GM18951 (cell line): ENCODE results near the gene CHFR.
"Not testable (repeated sequence)": the region's sequence is repeated elsewhere in the genome, so short reads cannot be mapped to it uniquely, and the experiment has no call there.

Source experiments
- POLR2A ChIP-seq: IDR thresholded peaks from 4 replicates; pipeline ENCODE4 v1.6.1; 2011; ENCODE audit warnings: mild to moderate bottlenecking; ENCODE audit not compliant: insufficient read length, insufficient read depth; ENCODE audit errors: extremely low read depth
- in situ Hi-C: fragments of 300-500 bp; cut with MboI; formaldehyde crosslinking; loops from one replicate; pipeline ENCODE4 v1.12.0; 2022; ENCODE audit warnings: low sequenced_read_pairs, mixed read lengths, inconsistent platforms; ENCODE audit not compliant: unreplicated experiment

The CHFR gene

GRCh38 chr12:132907216-132907615 lies 19.8 kb upstream of the CHFR start:
- in situ Hi-C loops = no loop called here
- no peak for TF ChIP-seq POLR2A

DNA sequence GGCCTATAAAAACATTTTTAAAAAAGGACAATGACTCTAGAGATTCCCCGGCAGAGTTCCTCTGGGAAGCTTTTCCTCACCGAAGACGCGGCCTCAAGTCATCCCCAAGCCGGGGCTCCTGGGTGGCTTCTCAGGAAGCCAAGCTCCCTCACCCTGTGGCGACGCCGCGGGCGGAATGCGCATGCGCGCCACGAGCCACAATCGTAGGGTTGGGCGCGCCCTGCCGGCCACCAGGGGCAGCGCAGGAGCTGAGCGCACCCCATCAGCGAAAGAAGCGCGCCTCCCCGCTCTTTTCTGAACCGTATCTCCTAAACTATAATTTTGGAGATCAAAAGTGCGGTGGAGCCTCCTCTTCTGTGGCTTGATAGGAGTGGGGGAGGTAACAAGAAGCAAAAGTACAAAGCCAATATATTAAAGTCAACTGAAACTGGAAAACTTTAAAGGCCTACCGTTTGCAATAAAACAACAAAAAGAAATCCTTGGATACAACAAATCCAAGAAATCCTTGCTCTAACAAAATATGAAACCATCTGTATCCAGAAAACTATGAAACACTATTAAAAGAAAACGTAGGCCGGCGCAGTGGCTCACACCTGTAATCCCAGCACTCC lies 17.4 kb upstream of the CHFR start:
- TF ChIP-seq POLR2A = no peak
- in situ Hi-C loops = no loop called here

DNA sequence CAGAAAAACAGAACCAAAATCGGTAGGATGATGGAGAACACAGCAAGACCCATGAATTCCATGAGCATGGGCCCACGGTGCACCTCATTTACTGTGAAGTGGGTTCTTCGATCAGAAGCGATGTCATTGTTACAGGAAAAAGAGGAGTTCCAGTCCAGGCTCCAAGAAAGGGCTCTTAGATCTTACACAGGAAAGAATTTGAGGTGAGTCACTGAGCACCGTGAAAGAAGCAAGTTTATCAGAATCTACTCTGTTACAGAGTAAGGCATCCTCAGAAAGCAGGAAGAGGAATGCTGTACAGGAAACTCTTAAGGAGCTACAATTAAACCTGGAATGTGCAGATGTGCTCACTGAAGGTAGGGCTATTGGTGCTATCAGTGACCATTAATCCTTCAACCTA lies 11.6 kb upstream of the CHFR start:
- no peak for TF ChIP-seq POLR2A

DNA sequence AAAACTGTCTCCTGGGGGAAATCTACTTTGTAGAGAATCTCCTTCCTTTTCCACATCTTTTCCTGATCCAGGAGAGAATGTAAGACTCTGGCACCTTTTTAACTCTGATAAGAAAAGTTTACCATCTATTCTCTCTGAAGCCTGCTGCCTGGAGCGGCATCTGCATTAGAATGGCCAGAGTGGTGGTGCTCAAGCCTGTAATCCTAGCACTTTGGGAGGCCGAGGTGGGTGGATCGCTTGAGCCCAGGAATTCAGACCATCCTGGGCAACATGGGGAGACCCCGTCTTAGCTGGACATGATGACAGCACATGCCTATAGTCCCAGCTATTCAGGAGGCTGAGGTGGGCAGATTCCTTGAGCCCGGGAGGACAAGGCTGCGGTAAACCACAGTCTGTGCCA lies 1.4 kb upstream of the CHFR start:
- no peak for TF ChIP-seq POLR2A
- in situ Hi-C loops = no loop called here

More for the DNA sequence above, 11.6 kb upstream of the CHFR start:
- in situ Hi-C loops = no loop called here

GRCh38 chr12:132886529-132887477 lies 602 bp downstream of the CHFR start:
- in situ Hi-C loops = no loop called here
- TF ChIP-seq POLR2A = no peak

DNA sequence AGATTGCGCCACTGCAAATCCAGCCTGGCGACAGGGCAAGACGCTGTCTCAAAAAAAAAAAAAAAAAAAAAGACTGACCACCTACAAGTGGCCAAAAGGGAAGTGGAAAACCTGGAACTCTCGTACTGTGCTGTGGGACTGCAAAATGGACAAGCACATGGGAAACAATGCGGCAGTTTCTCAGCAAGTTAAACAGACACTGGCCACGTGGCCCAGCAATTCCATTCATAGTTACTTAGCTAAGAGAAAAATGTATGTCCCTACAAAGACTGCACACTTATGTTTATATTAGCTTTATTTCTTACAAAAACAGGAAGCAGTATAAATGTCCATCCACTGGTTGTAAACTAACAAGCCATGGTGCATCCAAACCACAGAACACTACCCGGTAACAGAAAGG lies 5.6 kb downstream of the CHFR start:
- TF ChIP-seq POLR2A = no peak
- in situ Hi-C loops = no loop called here

DNA sequence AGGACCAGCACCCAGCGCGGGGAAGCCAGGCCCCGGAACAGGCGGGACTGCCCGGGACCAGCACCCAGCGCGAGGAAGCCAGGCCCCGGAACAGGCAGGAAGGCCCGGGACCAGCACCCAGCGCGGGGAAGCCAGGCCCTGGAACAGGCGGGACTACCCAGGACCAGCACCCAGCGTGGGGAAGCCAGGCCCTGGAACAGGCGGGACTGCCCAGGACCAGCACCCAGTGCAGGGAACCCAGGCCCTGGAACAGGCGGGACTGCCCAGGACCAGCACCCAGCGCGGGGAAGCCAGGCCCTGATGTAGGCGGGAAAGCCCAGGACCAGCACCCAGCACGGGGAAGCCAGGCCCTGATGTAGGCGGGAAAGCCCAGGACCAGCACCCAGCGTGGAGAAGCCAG lies 12.8 kb downstream of the CHFR start:
- in situ Hi-C loops = not testable (repeated sequence)

- in situ Hi-C loops = no loop called here
- TF ChIP-seq POLR2A = no peak
These were observed 13.2 kb downstream of the CHFR start for GRCh38 chr12:132874175-132874574.

- TF ChIP-seq POLR2A = no peak
- in situ Hi-C loops = no loop called here
These were observed 13.7 kb downstream of the CHFR start for GRCh38 chr12:132873724-132874123.

DNA sequence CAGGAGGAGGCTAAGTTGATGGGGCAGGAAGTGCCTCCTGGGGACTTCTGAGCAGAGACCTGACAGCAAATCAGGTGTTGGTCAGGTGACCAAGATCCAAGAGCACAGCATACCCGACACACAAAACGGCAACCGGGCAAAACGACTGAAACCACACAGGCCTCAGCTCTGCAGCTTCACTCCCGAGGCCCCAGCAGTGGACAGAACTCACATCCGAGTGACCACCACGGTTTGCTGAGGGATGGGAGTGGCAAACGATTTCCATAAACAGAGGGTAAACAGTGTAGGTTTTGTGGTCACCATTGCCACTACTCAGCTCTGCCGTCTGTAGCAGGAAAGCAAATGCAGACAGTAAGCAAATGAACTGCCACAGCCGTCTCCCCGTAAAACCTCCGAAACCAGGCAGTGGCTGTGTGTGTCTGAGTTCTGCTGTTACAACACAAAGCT lies 14.4 kb downstream of the CHFR start:
- in situ Hi-C loops = no loop called here

GRCh38 chr12:132872073-132872855 lies 15.1 kb downstream of the CHFR start:
- TF ChIP-seq POLR2A = no peak
- in situ Hi-C loops = no loop called here

More for the DNA sequence above, 14.4 kb downstream of the CHFR start:
- no peak for TF ChIP-seq POLR2A

DNA sequence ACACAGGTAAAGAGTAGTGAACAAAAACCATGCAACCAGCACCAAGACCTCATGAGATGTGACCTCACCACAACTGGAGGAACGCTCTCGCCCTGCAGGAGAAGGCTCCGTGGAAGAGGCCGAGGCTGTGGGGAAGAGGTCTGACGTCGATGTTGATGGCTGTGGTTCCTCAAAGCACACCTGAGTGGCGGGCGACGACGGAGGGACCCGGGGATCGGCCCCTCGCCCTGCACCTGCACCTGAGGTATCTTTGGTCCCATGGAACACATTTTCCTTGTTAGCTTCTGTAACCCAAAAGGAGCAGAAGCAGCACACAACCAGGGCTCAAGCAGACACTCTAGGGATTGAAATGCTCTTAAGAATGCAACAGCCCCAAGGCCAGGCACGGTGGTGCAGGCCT lies 17.9 kb downstream of the CHFR start:
- TF ChIP-seq POLR2A = no peak
- in situ Hi-C loops = no loop called here

DNA sequence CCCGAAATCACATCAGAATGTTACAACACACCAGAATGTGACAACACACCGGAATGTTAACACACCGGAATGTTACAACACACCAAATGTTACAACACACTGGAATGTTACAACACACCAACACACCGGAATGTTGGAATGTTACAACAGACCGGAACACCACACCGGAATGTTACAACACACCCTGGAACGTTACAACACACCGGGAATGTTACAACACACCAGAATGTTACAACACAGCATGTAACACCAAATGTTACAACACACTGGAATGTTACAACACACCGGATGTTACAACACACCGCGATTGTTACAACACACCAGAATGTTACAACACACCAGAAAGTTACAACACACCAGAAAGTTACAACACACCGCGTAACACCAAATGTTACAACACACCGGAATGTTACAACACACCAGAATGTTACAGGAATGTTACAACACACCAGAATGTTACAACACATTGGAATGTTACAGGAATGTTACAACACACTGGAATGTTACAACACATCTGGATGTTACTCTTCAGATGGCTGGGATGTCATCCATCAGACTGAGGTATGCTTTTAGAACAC lies 21.1 kb downstream of the CHFR start:
- in situ Hi-C loops = no loop called here
- TF ChIP-seq POLR2A = no peak
